HG03378 (cell line): ENCODE measurements around the gene CCDC117.
"Not testable (repeated sequence)": the region's sequence is repeated elsewhere in the genome, so short reads cannot be mapped to it uniquely, and the experiment has no call there.

ENCODE experiments used
- ATAC-seq: cut with Tn5 transposase; IDR thresholded peaks from one replicate; pipeline ENCODE4 v1.9.1; 2021; ENCODE audit warnings: mild to moderate bottlenecking, moderate library complexity; ENCODE audit not compliant: unreplicated experiment

CCDC117 gene, protein sequence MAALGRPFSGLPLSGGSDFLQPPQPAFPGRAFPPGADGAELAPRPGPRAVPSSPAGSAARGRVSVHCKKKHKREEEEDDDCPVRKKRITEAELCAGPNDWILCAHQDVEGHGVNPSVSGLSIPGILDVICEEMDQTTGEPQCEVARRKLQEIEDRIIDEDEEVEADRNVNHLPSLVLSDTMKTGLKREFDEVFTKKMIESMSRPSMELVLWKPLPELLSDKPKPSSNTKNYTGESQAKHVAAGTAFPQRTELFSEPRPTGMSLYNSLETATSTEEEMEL

DNA sequence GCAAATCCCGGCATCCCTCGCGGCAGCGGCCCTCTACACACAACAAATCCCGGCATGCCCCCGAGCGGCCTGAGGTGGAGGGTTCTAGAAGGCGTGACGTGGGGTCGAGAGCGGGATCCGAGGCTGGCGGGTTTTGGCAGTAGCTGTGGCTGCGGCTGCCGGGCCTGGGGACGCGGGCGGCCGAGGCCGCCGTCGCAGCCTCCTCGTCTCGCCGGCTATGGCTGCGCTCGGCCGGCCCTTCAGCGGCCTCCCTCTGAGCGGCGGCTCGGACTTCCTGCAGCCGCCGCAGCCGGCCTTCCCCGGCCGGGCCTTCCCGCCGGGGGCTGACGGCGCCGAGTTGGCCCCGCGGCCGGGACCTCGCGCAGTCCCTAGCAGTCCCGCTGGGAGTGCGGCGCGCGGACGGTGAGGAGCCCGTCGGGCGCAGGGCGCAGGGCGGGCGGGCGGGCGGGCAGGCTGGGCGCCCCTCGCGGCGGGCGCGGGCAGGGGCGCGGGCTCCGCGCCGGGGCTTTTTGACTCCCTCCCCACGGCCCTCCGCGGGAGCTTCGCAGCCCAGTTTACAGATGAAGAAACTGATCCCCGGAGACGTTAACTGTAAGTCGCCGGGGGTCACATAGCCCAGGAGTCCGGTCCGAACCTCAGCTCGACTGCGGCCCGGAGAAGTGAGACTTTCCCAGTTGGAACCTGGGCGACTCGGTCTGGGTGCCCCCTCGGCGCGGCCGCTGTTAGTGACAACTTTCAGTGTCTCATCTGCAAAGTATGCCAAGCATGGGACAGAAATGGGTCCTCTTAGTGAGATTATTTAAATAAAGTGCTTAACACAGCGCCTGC lies at the start of gene CCDC117:
TSS of gene CCDC117 (plus strand) at position 63 of the 828 bp plus-strand sequence. CDS start at position 218, 155 bp downstream.
- ATAC-seq: peak; percentile 78

DNA sequence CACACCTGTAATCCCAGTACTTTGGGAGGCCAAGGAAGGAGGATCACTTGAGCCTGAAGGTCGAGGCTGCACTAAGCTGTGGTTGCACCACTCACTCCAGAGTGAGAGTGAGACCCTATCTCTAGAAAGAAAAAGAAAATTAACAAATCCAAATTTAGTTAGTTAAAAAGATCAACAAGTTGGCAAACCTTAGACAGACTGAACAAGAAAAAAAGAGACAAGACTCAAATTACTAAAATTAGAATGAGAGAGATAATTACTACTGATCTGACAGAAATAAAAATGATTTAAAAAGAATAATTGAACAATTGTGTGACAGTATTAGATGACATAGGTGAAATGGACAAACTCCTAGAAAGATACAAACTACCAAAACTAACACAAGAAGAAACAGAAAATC lies 44.5 kb upstream of the CCDC117 start:
- no peak for ATAC-seq

DNA sequence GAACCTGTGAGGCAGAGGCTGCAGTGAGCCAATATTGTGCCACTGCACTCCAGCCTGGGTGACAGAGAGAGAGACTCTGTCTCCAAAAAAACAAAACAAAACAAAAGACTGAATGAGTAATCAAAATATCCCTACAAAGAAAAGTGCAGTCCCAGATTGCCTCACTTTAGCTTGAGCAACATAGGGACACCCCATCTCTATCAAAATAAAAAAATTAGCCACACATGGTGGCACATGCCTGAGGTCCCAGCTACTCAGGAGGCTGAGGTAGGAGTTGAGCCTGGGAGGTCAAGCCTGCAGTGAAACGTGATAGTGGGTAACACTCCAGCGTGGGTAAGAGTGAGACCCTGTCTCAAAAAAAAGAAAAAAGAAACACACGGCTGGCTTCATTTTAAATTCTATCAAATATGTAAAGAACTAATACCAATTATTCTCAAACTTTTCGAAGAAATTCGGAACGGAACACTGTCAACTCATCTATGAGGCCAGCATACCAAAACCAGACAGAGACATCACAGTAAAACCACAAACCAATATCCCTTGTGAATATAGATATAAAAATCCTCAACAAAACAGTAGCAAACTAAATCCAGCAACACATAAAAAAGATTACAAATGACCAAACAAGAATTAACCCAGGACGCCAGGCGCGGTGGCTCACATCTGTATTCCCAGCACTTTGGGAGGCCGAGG lies 43.7 kb upstream of the CCDC117 start:
- no peak for ATAC-seq

DNA sequence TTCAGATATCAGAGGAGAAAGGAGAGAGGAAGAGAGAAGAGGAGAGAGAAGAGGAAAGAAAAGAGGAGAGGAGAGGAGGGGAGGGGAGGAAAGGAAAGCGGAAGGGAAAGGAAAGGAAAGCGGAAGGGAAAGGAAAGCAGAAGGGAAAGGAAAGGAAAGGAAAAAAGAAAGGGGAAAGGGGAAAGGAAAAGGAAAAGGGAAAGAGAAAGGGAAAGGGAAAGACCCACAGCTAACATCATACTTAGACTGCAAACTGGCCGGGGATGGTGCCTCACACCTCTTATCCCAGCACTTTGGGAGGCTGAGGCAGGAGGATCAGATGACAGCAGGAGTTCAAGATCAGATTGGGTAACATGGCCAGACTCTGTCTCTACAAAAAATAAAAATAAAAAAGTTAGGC lies 42.3 kb upstream of the CCDC117 start:
- no peak for ATAC-seq

DNA sequence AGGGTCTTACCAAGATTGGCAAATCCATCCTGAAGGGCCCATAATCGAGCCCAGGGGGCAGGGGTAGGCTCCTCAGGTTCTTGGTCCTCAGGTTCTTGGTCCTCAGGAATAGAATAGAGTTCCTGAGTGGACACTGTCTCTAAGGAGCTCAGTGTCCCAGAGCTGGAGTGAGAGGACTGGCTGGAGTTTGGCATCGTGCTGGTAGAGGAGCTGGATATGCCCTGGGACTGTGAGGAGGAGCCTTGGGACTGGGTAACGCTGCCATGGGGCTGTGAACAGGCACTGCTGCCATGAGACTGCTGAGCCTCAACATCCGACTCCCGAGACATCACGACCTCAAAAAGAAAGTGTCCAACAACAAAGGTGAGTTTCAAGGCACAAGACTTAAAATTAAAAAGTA lies 38.1 kb upstream of the CCDC117 start:
- no peak for ATAC-seq

DNA sequence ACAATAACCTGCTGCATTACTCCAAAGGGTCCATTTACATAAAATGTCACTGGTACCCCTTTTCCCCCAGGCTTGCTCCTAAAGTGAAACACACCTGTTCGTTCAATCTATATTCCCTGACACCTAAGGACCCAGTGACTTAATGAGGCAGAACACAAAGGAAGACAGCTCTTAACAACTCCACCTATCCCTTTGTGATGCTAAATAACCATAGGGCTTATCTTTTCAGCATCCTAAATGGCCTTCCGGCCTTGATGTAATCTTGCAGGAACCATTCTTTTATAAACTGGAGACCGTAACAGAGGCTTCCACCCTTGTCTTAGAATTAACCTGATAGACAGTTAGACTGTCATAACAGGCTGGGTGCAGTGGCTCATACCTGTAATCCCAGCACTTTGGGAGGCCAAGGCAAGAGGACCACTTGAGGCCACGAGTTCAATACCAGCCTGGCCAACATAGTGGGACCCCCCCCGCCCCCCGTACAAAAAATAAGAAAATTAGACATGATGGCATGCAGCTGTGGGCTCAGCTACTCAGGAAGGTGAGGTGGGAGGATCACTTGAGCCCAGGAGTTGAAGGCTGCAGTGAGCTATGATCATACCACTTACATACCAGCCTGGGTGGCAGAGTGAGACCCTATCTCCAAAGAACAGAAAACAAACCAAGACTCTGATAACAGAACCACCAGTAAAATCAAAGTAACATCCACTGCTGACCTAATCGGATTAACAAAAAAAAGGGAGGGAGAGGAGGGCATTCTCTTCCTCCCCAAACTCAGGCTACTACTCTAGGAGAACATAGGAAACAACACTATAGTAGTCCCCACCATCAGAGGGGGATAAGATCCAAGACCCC lies 36.0 kb upstream of the CCDC117 start:
- ATAC-seq: no peak

DNA sequence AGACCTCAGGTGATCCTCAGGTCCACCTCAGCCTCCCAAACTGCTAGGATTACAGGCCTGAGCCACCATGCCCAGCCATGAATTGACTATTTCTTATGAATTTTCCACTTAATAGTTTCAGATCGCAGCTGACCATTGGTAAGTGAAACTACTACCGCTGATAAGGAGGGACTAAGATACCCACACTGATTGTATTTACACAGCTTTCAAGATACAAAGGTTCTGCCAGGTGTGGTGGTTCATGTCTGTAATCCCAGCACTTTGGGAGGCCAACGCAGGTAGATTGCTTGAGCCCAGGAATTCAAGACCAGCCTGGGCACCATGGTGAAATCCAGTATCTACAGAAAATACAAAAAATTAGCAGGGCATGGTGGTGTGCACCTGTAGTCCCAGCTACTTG lies 34.8 kb upstream of the CCDC117 start:
- ATAC-seq: no peak

DNA sequence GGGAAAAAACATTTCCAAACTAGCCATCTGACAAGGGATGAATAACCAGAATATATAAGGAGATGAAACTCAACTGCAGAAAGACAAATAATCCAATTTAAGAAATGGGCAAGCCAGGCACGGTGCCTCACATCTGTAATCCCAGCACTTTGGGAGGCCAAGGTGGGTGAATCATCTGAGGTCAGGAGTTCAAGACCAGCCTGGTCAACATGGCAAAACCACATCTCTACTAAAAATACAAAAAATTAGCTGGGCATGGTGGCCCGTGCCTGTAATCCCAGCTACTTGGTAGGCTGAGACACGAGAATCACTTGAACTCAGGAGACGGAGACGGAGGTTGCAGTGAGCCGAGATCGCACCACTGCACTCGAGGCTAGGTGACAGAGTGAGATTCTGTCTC lies 33.6 kb upstream of the CCDC117 start:
- not testable (repeated sequence) for ATAC-seq

DNA sequence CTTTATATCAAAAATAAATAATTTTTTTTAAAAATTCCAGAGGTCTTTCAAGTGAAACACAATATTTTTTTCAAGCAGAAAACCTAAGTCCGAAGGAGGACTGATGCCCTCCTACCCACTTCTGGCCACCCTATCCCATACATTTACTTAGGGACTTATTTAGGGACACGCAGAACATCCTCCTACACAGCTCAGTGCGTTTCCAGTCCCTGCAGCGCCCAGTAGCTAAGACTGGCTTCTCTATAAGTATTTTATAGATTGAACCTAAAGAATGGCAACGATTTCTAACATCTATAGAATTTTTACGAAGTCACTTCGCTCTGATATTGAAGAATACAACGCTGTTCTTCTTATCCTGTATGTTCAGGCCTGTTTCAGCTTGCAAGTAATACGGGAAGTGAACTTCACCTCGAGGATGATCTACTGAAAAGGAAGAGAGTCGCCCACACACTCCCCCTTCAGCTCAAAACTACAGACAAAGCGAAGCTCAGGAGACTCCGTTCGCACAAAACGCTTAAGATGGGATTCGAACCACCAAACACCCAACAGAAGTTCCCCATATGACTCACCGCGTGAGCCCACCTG lies 31.2 kb upstream of the CCDC117 start:
- ATAC-seq: no peak

DNA sequence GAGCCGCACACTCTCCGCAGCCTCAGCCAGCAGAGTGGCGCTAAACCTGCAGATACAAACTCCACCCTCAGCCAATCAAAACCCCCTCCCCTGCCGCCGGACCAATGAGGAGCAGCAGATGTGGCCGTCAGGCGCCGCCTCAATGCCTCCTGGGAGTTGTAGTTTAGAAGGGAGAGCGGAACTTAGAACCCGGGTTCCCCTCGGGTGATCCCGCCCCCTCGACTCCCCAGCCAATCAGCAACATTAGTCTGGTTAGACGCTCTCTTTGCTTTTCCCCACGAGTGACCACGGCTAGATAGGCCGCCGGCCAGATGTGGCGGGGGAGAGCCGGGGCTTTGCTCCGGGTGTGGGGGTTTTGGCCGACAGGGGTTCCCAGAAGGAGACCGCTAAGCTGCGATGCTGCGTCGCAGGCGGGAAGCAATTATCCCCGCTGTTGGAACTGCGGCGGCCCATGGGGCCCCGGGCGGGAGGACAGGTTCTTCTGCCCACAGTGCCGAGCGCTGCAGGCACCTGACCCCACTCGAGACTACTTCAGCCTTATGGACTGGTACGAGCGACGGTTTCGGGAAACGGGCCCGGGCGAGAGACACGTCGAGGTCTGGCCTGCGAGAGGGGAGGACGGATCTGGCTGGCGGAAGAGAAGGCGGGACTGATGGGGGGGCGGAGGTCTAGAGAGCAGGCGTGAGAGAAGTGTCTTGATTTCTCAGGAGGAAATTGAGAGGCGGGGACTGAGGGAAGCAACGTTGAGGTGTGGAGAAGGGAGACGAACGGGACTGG lies 30.5 kb upstream of the CCDC117 start, which contains the start of the genes CHEK2 and HSCB:
TSS of gene CHEK2 (minus strand) at position 36 of the 777 bp plus-strand sequence. CDS start 7,099 bp downstream, outside the sequence.
TSS of gene HSCB (plus strand) at position 255 of the 777 bp plus-strand sequence. CDS start at position 312, 57 bp downstream.
- ATAC-seq: peak; percentile 89

DNA sequence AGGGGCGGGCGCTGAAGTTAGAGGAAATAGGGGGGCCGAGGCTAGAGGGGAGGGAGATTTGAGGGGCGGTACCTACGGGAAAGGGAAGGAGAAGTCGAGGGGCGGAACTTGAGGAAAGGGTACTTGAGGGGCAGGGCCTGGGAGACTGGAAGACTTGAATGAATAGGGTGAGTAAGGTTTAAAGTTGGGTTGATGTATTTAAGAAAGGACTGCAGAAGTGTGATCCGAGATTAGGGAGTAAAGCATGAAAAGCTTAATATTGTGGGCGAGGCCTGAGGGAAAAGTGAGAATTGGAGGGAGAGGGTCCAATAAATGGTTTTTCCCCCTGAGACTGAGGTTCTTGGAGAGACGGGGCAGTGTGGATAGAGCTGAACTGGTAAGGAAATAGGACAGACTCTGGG lies 29.9 kb upstream of the CCDC117 start:
- ATAC-seq: no peak

DNA sequence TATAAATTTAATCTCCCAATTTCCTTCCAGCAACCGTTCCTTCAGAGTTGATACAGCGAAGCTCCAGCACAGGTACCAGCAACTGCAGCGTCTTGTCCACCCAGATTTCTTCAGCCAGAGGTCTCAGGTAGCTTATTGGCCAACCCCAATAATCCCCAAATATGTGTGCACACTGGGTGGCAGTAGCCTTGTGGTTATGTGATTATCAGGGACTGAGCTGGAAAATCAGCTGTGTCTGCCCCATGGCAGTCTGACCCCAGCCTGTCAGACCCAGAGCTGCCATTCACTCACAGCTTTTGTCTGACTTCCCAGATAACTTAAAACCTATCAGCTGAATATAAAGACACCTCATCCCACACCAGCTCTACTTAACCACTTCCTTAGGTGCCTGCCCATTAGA lies 28.6 kb upstream of the CCDC117 start:
- no peak for ATAC-seq

DNA sequence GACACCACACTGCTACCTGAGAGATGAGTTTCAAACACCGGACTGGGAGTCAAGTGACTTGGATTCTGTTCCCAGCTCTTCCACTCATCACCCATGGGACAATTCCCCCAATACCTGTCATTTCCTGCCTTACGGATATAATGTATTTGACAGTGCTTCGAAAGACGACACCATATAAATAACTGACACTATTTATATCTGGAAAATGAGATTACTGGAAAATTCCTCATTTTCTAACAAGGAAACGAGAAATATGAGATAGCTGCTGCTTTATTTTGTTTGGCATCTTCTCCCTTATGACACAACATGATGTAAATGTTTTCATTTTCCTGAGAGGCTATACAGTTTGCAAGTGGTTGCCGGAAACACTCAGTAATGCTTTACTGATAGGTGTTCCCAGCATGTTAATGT lies 22.0 kb upstream of the CCDC117 start:
- no peak for ATAC-seq

DNA sequence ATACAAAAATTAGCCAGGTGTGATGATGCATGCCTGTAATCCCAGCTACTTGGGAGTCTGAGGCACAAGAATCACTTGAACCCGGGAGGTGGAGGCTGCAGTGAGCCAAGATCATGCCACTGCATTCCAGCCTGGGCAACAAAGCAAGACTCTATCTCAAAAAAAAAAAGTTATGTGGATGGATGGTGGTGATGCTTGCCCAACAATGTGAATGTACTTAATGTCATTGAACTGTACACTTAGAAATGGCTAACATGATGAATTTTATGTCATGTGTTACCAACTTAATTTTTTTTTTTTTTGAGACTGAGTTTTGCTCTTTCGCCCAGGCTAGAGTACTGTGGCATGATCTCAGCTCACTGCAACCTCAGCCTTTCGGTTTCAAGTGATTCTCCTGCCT lies 18.0 kb upstream of the CCDC117 start:
- ATAC-seq: not testable (repeated sequence)

DNA sequence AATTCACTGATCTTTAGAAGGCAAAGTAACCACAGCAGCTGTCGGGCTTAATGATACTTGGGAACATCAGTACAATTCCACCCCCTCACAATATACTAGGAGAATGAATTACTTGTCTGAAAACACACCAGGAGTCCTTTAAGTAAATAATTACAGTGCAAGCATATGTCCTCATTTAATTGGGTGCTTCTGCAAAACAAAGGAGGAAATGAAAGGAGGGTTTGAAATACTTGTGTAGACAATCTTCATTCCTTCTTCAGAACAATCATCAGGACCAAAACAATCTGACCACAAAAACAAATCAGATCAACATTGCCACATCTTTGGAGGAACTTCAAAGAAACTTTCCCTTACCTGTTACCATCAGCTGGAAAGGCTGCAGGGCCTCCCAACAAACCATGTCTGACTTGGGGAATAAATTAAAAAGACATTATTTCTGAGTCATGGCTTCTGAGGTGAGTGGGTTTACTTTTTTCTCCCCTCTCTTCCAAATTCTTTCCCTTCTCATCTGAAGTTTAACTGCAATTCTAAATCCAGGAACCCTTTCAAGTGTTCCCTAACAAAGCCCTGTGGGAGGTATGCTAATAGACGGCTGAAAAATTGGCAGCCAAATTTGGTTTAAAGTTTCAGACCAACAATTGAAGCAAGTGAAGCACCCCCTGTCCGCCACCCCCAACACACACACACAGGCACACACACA lies 12.5 kb upstream of the CCDC117 start:
- ATAC-seq: no peak

DNA sequence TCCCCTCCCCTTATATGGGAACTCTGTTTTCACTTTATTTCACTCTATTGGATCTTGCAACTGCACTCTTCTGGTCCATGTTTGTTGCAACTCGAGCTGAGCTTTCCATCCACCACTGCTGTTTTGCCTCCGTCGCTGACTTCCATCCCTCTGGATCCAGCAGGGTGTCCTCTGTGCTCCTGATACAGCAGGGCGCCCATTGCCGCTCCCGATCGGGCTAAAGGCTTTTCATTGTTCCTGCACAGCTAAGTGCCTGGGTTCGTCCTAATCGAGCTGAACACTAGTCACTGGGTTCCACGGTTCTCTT lies 11.1 kb upstream of the CCDC117 start:
- ATAC-seq: no peak

DNA sequence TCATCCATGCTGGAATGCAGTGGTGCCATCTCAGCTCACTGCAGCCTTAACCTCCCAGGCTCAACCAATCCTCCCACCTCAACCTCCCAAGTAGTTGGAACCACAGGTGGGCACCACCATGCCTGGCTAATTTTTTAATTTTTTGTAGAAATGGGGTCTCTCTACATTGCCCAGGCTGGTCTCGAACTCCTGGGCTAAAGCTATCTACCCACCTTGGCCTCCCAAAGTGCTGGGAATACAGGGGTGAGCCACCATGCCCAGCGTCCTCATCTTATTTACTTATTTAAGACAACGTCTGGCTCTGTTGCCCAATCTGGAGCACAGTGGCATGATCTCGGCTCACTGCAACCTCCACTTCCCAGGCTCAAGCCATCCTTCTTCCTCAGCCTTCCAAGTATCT lies 10.5 kb upstream of the CCDC117 start:
- not testable (repeated sequence) for ATAC-seq

DNA sequence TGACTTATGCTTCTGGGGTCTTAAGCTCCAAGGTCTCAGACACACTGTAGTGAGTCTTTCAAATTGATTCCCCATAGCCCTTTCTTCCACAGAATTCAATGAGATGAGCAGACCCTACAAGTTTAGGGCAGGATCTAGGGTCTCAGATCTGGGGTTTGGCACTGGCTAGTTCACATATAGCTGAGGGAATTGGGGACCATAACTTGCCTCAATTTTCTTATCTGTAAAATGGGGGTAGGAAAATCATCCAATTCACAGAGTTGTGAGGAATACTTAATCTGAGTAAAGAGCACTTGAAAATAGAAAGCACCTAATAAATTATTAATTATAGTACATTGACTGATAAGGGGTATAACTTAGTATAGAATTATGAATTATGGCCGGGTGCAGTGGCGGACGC lies 5.9 kb upstream of the CCDC117 start:
- ATAC-seq: no peak
